ENCODE measurements around the gene TENT4B. TPM values are rescaled to one million over a fixed set of nuclear protein-coding genes. Genes with fewer than 3 reads are reported as not detected.

Gene TENT4B
- total RNA-seq, 3 donors from 2014 or later = 10.6 to 20.0 (median 11.5) TPM

- H3K36me3 ChIP-seq (ENCODE audit: low read depth) = no peaks in the 10 kb centered on the region
- peak in 2 of 3 donors; percentile 31 to 67 for DNase-seq
- H3K9me3 ChIP-seq = no peaks in the 10 kb centered on the region
- TF ChIP-seq CTCF (IDR thresholded peaks at IDR 0.05) = no peak
- no peak for ATAC-seq
- H3K4me1 ChIP-seq (ENCODE audit: low read depth) = peaks cover 12% of the 10 kb centered on the region
- intact Hi-C loops (cut with DNase I, micrococcal nuclease) = no loop called here
- H3K4me3 ChIP-seq = peak overlapping the region; percentile 32
Observed at GRCh38 chr16:50246299-50247122, 93.4 kb downstream of the TENT4B start.

- intact Hi-C loops (cut with DNase I, micrococcal nuclease) = no loop called here
- peaks cover 12% of the 10 kb centered on the region for H3K4me1 ChIP-seq (ENCODE audit: low read depth)
- no peak for TF ChIP-seq CTCF (IDR thresholded peaks at IDR 0.05)
- DNase-seq = no peak
- H3K4me3 ChIP-seq = no peak overlapping the region
- H3K9me3 ChIP-seq = no peaks in the 10 kb centered on the region
- H3K36me3 ChIP-seq (ENCODE audit: low read depth) = no peaks in the 10 kb centered on the region
- ATAC-seq = no peak
Observed at GRCh38 chr16:50247123-50247905, 94.2 kb downstream of the TENT4B start.

GRCh38 chr16:50247906-50248608, 95.0 kb downstream of the TENT4B start:
- Histone ChIP-seq H3K36me3 (ENCODE audit: low read depth) (no peaks in the 10 kb centered on the region), H3K9me3 (no peaks in the 10 kb centered on the region), H3K4me3 (no peak overlapping the region), H3K4me1 (ENCODE audit: low read depth) (peaks cover 12% of the 10 kb centered on the region)
- no peak for TF ChIP-seq CTCF (IDR thresholded peaks at IDR 0.05)
- DNase-seq (no peak), ATAC-seq (no peak)
- intact Hi-C loops (cut with DNase I, micrococcal nuclease) = no loop called here

GRCh38 chr16:50248845-50249244, 95.7 kb downstream of the TENT4B start:
- DNase-seq (no peak), ATAC-seq (no peak)
- Histone ChIP-seq H3K36me3 (ENCODE audit: low read depth) (no peaks in the 10 kb centered on the region), H3K4me1 (ENCODE audit: low read depth) (peaks cover 12% of the 10 kb centered on the region), H3K4me3 (no peak overlapping the region), H3K9me3 (no peaks in the 10 kb centered on the region)
- intact Hi-C loops (cut with DNase I, micrococcal nuclease) = no loop called here
- TF ChIP-seq CTCF (IDR thresholded peaks at IDR 0.05) = no peak

GRCh38 chr16:50251375-50252081, 98.4 kb downstream of the TENT4B start:
- no peak overlapping the region for H3K4me3 ChIP-seq
- H3K4me1 ChIP-seq (ENCODE audit: low read depth) = peaks cover 2% of the 10 kb centered on the region
- peak; percentile 17 for ATAC-seq
- no peaks in the 10 kb centered on the region for H3K9me3 ChIP-seq
- no peak for DNase-seq
- no peak for TF ChIP-seq CTCF (IDR thresholded peaks at IDR 0.05)
- no peaks in the 10 kb centered on the region for H3K36me3 ChIP-seq (ENCODE audit: low read depth)
- intact Hi-C loops (cut with DNase I, micrococcal nuclease) = no loop called here

Data from mucosa of descending colon (tissue), 3 donors.